Measurements from ENCODE around the gene TMEM106A.
"Not testable (repeated sequence)": the region's sequence is repeated elsewhere in the genome, so short reads cannot be mapped to it uniquely, and the experiment has no call there.

Gene TMEM106A, protein sequence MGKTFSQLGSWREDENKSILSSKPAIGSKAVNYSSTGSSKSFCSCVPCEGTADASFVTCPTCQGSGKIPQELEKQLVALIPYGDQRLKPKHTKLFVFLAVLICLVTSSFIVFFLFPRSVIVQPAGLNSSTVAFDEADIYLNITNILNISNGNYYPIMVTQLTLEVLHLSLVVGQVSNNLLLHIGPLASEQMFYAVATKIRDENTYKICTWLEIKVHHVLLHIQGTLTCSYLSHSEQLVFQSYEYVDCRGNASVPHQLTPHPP

DNA sequence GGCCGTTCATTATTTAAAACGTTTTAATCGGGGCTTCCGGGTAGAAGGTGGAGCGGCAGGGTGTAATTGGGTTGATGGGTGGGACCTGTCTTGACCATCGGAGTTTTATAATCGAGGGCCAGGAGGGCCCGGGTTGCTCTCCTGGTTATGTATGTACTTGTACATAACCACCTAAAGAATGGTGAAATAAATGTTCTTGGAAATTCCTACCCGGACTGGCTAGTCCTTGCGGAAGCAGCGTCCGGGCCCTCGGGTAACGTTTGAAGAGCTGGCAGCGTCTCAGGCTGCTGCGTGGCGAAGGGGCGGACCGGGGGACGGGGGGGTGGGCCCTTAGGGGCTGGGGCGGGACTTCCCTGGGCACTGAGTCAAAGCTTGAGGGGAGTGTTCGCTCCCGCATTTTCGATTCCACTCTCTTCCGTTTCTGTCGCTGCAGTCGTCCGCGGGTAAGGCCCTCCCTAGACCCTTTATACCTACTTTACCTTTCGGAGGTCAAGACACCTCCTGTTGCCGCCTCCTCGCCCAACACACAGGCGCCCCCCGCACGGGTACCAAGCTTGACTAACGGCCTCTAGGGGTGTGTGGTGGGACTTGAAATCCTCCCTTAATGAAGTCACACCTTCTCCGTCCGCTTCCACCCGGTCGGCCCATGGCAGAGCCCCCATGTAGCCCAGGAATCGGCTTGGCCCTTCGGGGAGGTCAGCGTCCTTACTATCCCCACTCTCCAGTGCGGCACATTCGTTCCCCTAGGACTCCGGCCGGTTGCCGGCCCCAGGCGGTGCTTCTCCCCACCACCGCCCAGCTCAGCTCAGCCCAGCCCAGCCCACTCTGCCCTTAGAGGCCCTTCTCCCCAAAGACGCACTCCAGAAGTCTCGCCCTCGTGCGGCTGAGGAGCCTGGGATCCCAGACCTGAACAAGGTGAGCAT is at the start of gene TMEM106A:
Gene TMEM106A (plus strand): TSS at position 396 of the 923 bp plus-strand sequence. CDS start 1,167 bp downstream, outside the sequence.
- no peak for DNase-seq (ENCODE audit: low spot score)

DNA sequence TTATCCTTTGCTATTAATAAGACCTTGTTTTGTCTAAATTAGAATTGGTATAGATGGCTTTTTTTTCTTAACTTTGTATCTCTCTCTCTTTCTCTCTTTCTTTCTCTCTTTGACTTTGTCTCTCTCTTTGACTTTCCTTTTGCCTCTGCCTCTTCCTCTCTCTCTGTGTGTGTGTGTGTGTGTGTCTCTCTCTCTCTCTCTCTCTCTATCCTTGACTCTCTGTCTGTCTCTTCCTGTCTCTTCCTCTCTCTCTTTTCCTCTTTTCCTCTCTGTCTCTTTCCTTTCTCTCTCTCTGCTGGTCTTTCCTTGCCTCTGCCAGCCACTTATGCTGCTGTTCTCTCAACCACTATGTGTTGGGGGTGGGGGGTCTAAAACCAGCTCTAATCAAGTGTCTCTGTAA is 45.7 kb upstream of the TMEM106A start:
- DNase-seq (ENCODE audit: low spot score) = not testable (repeated sequence)

GRCh38 chr17:43169561-43170139 is 42.0 kb upstream of the TMEM106A start:
- DNase-seq (ENCODE audit: low spot score) = peak; percentile 67

- DNase-seq (ENCODE audit: low spot score) = peak; percentile 94
Measured at GRCh38 chr17:43170140-43170765, 41.4 kb upstream of the TMEM106A start.

GRCh38 chr17:43170766-43171585 is 40.7 kb upstream of the TMEM106A start, which contains the start of gene NBR1:
Gene NBR1, plus strand, starts transcription at chr17:43171214. Its CDS starts 4,586 bp downstream, at chr17:43175800.
- DNase-seq (ENCODE audit: low spot score) = peak; percentile 94

- no peak for DNase-seq (ENCODE audit: low spot score)
Measured at GRCh38 chr17:43171586-43172487, 39.8 kb upstream of the TMEM106A start.

- DNase-seq (ENCODE audit: low spot score) = no peak
Measured at GRCh38 chr17:43175213-43176118, 36.2 kb upstream of the TMEM106A start.

GRCh38 chr17:43176119-43176570 is 35.5 kb upstream of the TMEM106A start:
- no peak for DNase-seq (ENCODE audit: low spot score)

DNA sequence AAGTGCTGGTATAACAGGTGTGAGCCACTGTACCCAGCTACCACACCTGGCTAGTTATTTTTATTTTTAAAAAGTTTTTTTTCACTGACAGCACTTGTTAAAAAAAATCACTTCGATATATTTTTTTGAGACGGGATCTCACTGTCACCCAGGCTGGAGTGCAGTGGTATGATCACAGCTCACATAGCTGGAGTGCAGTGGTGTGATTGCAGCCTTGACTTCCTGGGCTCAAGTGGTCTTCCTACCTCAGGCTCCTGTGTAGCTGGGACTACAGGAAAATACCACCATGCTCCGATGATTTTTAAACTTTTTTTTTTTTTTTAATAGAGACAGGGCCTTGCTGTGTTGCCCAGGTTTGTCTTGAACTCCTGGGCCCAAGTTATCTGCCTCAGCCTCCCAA is 27.8 kb upstream of the TMEM106A start:
- DNase-seq (ENCODE audit: low spot score) = no peak

DNA sequence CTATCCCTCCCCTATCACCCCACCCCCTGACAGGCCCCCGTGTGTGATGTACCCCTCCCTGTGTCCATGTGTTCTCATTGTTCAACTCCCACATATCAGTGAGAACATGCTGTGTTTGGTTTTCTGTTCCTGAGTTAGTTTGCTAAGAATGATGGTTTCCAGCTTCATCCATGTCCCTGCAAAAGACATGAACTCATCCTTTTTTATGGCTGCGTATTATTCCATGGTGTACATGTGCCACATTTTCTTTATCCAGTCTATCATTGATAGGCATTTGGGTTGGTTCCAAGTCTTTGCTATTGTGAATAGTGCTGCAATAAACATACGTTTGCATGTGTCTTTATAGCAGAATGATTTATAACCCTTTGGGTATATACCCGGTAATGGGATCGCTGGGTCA is 25.0 kb upstream of the TMEM106A start:
- DNase-seq (ENCODE audit: low spot score) = not testable (repeated sequence)

- DNase-seq (ENCODE audit: low spot score) = no peak
Measured at GRCh38 chr17:43193251-43193650, 18.4 kb upstream of the TMEM106A start.

DNA sequence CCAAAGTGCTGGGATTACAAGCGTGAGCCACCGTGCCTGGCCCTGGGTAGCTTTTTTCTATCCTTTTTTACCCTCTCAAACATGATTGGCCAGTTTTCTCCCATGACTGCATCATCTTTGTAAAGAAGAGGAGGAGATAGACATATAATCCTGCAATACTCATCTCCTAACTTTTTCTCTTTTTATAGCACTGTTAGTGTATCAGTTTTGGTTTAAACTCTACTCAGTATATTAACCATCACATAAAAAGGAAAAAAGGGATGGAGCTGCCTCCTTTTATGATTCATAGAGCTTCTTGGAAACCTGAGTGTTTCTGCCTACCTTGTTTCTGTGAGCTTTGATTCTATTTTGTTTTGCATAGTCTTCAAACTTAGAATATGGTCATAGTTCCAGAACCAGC is 12.0 kb upstream of the TMEM106A start:
- no peak for DNase-seq (ENCODE audit: low spot score)

GRCh38 chr17:43200127-43200526 is 11.5 kb upstream of the TMEM106A start:
- DNase-seq (ENCODE audit: low spot score) = peak; percentile 91

- DNase-seq (ENCODE audit: low spot score) = not testable (repeated sequence)
Measured at GRCh38 chr17:43203013-43203412, 8.7 kb upstream of the TMEM106A start.

DNA sequence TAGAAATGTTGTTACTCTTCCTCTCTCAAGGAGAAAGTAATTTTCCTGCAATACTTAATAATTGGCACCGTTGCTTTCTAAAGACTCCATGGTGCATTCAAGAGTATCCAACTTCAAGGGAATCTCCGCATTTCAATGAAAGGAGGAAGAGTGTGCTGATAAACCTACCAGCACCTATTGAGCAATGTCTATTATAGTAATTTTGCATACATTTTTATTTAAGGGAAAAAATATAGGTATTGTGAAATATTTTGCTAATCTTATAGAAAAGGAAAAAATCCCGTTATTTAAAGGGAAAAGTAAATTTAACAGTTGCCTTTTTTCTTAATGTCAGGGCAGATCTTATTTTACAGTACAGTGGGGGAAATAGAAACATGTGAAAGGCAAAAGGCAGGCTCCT is 1.1 kb upstream of the TMEM106A start:
- no peak for DNase-seq (ENCODE audit: low spot score)

DNA sequence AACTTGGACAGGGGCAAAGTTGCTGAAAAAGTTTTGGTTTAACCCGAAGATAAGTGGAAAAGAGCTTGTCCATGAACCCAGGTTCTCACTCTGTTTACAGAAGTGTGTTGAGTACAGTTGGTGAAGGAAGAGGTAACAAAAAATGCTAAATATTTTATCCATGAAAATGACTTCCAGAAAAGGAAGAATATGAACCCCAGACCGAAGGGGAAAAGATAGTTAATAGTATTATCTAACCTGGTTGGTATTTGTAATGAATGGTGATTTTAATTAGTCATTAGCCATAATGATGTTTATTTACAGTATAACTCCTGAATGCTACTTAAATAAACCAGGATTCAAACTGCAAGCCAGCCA is 574 bp upstream of the TMEM106A start:
- no peak for DNase-seq (ENCODE audit: low spot score)

GRCh38 chr17:43212641-43213490 is 1.2 kb downstream of the TMEM106A start:
- no peak for DNase-seq (ENCODE audit: low spot score)

DNA sequence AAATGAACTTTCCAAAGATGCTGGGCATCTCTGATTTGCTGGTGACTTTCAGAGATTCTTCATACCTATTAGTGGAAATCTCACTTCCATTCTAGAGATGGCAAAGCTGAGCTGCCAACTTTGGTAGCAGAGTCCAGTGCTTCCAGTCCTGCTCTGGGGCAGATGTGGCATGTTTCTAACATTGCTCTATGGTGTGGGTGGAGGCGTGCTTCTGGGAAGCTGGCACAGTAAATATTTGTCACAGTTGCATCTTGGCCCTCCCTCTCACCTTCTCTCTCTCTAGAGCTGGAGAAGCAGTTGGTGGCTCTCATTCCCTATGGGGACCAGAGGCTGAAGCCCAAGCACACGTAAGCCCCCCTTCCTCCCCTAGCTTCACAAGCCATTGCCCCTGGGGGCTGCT is 1.9 kb downstream of the TMEM106A start:
- DNase-seq (ENCODE audit: low spot score) = no peak

Measured in D341Med (cell line).